NCI-H2227 (cell line): ENCODE measurements around the gene ACOX1.

Experiments used
- DNase-seq: peaks from one replicate; lab custom pipeline; 2025; ENCODE audit not compliant: unreplicated experiment; lab: John Stamatoyannopoulos, UW

The ACOX1 gene

GRCh38 chr17:75909812-75910274 is 69.1 kb downstream of the ACOX1 start:
- DNase-seq: peak; percentile 68

- no peak for DNase-seq
These were observed 69.7 kb downstream of the ACOX1 start for GRCh38 chr17:75909051-75909811.

- peak; percentile 71 for DNase-seq
These were observed 70.8 kb downstream of the ACOX1 start for GRCh38 chr17:75908201-75908600.

GRCh38 chr17:75906143-75906884 is 72.7 kb downstream of the ACOX1 start:
- no peak for DNase-seq

GRCh38 chr17:75904749-75905521 is 74.0 kb downstream of the ACOX1 start, which contains the start of gene MRPL38:
TSS of gene MRPL38 (minus strand) at chr17:75904884. CDS start at chr17:75904875, 9 bp downstream.
- peak; percentile 98 for DNase-seq

GRCh38 chr17:75902406-75902805 is 76.6 kb downstream of the ACOX1 start:
- DNase-seq: no peak

- DNase-seq: no peak
These were observed 77.2 kb downstream of the ACOX1 start for GRCh38 chr17:75901727-75902126.

- no peak for DNase-seq
These were observed 78.1 kb downstream of the ACOX1 start for GRCh38 chr17:75900691-75901533.

- no peak for DNase-seq
These were observed 79.0 kb downstream of the ACOX1 start for GRCh38 chr17:75899767-75900468.

GRCh38 chr17:75899353-75899752 is 79.6 kb downstream of the ACOX1 start:
- no peak for DNase-seq

- no peak for DNase-seq
These were observed 80.2 kb downstream of the ACOX1 start for GRCh38 chr17:75898791-75899190.

GRCh38 chr17:75898065-75898464 is 80.9 kb downstream of the ACOX1 start:
- no peak for DNase-seq

GRCh38 chr17:75897160-75898019 is 81.6 kb downstream of the ACOX1 start:
- no peak for DNase-seq

- peak; percentile 51 for DNase-seq
These were observed 82.4 kb downstream of the ACOX1 start, which contains the start of gene TRIM65 for GRCh38 chr17:75896415-75897159. TSS of gene TRIM65 (minus strand) at chr17:75896951. CDS start at chr17:75896937, 14 bp downstream.

- no peak for DNase-seq
These were observed 83.4 kb downstream of the ACOX1 start for GRCh38 chr17:75895370-75896155.

GRCh38 chr17:75894049-75894733 is 84.8 kb downstream of the ACOX1 start:
- peak; percentile 42 for DNase-seq
